H1 (cell line): ENCODE measurements around the gene LEUTX.

Experiments
- ASH2L ChIP-seq: fragments of 200-600, 300-600 bp; sonication (generic); IDR thresholded peaks from one replicate; pipeline ENCODE4 v1.7.1; 2017; ENCODE audit warnings: low read length
- CHD7 ChIP-seq: fragments of 300-600 bp; sonication (generic); IDR thresholded peaks from 2 replicates; pipeline ENCODE4 v1.7.1; 2012; ENCODE audit warnings: low read length, moderate library complexity, mild to moderate bottlenecking, inconsistent platforms; ENCODE audit not compliant: insufficient replicate concordance
- CTCF ChIP-seq, 3 experiments: IDR thresholded peaks; 1 replicate in 2 of 3; 2 replicates in 1 of 3; pipeline versions ENCODE4 v1.5.1 to v1.6.1; 2011; ENCODE audit warnings: low read length in 3 of 3, mild to moderate bottlenecking in 3 of 3, inconsistent platforms in 2 of 3, low read depth in 1 of 3, moderate library complexity in 1 of 3; ENCODE audit not compliant: insufficient read depth in 1 of 3; ENCODE audit errors: control extremely low read depth in 1 of 3
- EZH2 ChIP-seq: fragments of 200-600 bp; sonication (generic); IDR thresholded peaks from 2 replicates; pipeline ENCODE4 v1.7.1; 2012; ENCODE audit warnings: low read depth, mild to moderate bottlenecking, moderate library complexity, low read length, inconsistent platforms; ENCODE audit not compliant: severe bottlenecking
- GTF2F1 ChIP-seq: IDR thresholded peaks from 2 replicates; pipeline ENCODE4 v1.6.1; 2012; ENCODE audit warnings: low read depth, low read length, improper control_type of control experiment, borderline replicate concordance
- JUN ChIP-seq: IDR thresholded peaks from 2 replicates; pipeline ENCODE4 v1.6.1; 2011; ENCODE audit warnings: low read depth, mild to moderate bottlenecking, improper control_type of control experiment, low read length
- NRF1 ChIP-seq: IDR thresholded peaks from 2 replicates; pipeline ENCODE4 v1.6.1; 2011; ENCODE audit warnings: mild to moderate bottlenecking, low read depth, low read length, improper control_type of control experiment
- POLR2A ChIP-seq, 2 experiments: IDR thresholded peaks; 1 replicate in 1 of 2; 2 replicates in 1 of 2; pipeline ENCODE4 v1.6.1; 2011; ENCODE audit warnings: low read depth in 2 of 2, low read length in 2 of 2, mild to moderate bottlenecking in 2 of 2; ENCODE audit errors: control extremely low read depth in 1 of 2
- POLR2AphosphoS5 ChIP-seq: IDR thresholded peaks from 2 replicates; pipeline ENCODE4 v1.6.1; 2011; ENCODE audit warnings: low read depth, low read length
- RFX5 ChIP-seq: IDR thresholded peaks from 2 replicates; pipeline ENCODE4 v1.6.1; 2011; ENCODE audit warnings: low read depth, low read length, improper control_type of control experiment, borderline replicate concordance
- SIN3A ChIP-seq, 2 experiments: IDR thresholded peaks in 1 of 2; conservative IDR thresholded peaks in 1 of 2; 2 replicates each; pipeline ENCODE4 v1.6.1; 2011 to 2012; ENCODE audit warnings: low read length in 2 of 2, improper control_type of control experiment in 1 of 2, low read depth in 1 of 2, mild to moderate bottlenecking in 1 of 2
- TAF1 ChIP-seq: IDR thresholded peaks from 2 replicates; pipeline ENCODE4 v1.6.1; 2011; ENCODE audit warnings: mild to moderate bottlenecking, low read depth, low read length
- USF2 ChIP-seq: IDR thresholded peaks from 2 replicates; pipeline ENCODE4 v1.6.1; 2011; ENCODE audit warnings: low read length, improper control_type of control experiment
- YY1 ChIP-seq: IDR thresholded peaks from 2 replicates; pipeline ENCODE4 v1.6.1; 2011; ENCODE audit warnings: low read depth, mild to moderate bottlenecking, low read length

- TF ChIP-seq YY1, result no peak
- TF ChIP-seq GTF2F1, result no peak
- no peak for TF ChIP-seq JUN
- no peak for TF ChIP-seq SIN3A (conservative IDR thresholded peaks at IDR 0.05 in 1 of 2, IDR thresholded peaks at IDR 0.05 in 1 of 2; ENCODE audit: low read depth in 1 of 2, low read length in 2 of 2)
- TF ChIP-seq CTCF (IDR thresholded peaks at IDR 0.05; ENCODE audit: control extremely low read depth in 1 of 3, insufficient read depth in 1 of 3, low read depth in 1 of 3, low read length in 3 of 3), result no peak
- TF ChIP-seq POLR2A (IDR thresholded peaks at IDR 0.05; ENCODE audit: control extremely low read depth in 1 of 2, low read depth in 2 of 2, low read length in 2 of 2), result no peak
- no peak for TF ChIP-seq ASH2L
- no peak for TF ChIP-seq CHD7
- TF ChIP-seq TAF1, result no peak
- no peak for TF ChIP-seq USF2
- TF ChIP-seq RFX5, result no peak
- TF ChIP-seq EZH2, result no peak
- no peak for TF ChIP-seq NRF1
- TF ChIP-seq POLR2AphosphoS5, result no peak
These were observed 47.0 kb downstream of the LEUTX start for GRCh38 chr19:39825531-39826076.
